Measurements from ENCODE around the gene TRIM6. TPM values are rescaled to one million over a fixed set of nuclear protein-coding genes. Genes with fewer than 3 reads are reported as not detected.
"Not testable (repeated sequence)": the region's sequence is repeated elsewhere in the genome, so short reads cannot be mapped to it uniquely, and the experiment has no call there.

Gene TRIM6
- total RNA-seq, 1 donor from 2014 or later: 23.9 TPM

DNA sequence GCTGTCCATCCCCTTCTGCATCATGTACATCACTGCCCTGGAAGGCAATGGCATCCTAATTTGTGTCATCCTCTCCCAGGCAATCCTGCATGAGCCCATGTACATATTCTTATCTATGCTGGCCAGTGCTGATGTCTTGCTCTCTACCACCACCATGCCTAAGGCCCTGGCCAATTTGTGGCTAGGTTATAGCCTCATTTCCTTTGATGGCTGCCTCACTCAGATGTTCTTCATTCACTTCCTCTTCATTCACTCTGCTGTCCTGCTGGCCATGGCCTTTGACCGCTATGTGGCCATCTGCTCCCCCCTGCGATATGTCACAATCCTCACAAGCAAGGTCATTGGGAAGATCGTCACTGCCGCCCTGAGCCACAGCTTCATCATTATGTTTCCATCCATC lies 15.4 kb upstream of the TRIM6 start:
- H3K9me3 Mint-ChIP-seq (ENCODE audit: unreplicated experiment): peaks cover 2% of the 10 kb centered on the region
- Histone ChIP-seq H3K27ac (ENCODE audit: low read depth, low read length) (no peak overlapping the region), H2AFZ (ENCODE audit: low read depth, low read length) (no peak overlapping the region), H4K20me1 (ENCODE audit: insufficient read depth, low read length) (no peaks in the 10 kb centered on the region), H3K4me3 (ENCODE audit: insufficient read depth, low read depth, low read length) (no peak overlapping the region), H3K4me2 (ENCODE audit: low read length) (no peak overlapping the region), H3K4me1 (ENCODE audit: insufficient read depth, low read length) (no peaks in the 10 kb centered on the region), H3K9me3 (ENCODE audit: insufficient read depth, low read depth, low read length) (no peaks in the 10 kb centered on the region), H3K9ac (ENCODE audit: low read length) (no peak overlapping the region), H3K27me3 (ENCODE audit: insufficient read depth, low read length) (no peaks in the 10 kb centered on the region), H3K36me3 (ENCODE audit: insufficient read depth, low read length) (no peaks in the 10 kb centered on the region), H3K79me2 (ENCODE audit: insufficient read depth, low read length) (no peaks in the 10 kb centered on the region)
- FAIRE-seq: no peak
- no peaks in the 10 kb centered on the region for H3K27me3 Mint-ChIP-seq (ENCODE audit: low read depth, unreplicated experiment)
- H3K4me1 Mint-ChIP-seq (ENCODE audit: low read depth, unreplicated experiment): no peaks in the 10 kb centered on the region
- no peak overlapping the region for H3K4me3 Mint-ChIP-seq (ENCODE audit: unreplicated experiment)
- no peaks in the 10 kb centered on the region for H3K36me3 Mint-ChIP-seq (ENCODE audit: low read depth, unreplicated experiment)
- no peak overlapping the region for H3K27ac Mint-ChIP-seq (ENCODE audit: unreplicated experiment)
- DNase-seq (ENCODE audit: low read depth): no peak
- TF ChIP-seq CTCF (IDR thresholded peaks at IDR 0.05; ENCODE audit: insufficient read depth, low read depth, low read length): no peak
- no peak for TF ChIP-seq EZH2 (IDR thresholded peaks at IDR 0.05; ENCODE audit: insufficient read depth, low read length)

- not testable (repeated sequence) for H3K27ac ChIP-seq (ENCODE audit: low read depth, low read length); H3K27ac Mint-ChIP-seq (ENCODE audit: unreplicated experiment); H3K4me3 ChIP-seq (ENCODE audit: insufficient read depth, low read depth, low read length)
Measured at GRCh38 chr11:5584458-5584857, 12.0 kb upstream of the TRIM6 start.

DNA sequence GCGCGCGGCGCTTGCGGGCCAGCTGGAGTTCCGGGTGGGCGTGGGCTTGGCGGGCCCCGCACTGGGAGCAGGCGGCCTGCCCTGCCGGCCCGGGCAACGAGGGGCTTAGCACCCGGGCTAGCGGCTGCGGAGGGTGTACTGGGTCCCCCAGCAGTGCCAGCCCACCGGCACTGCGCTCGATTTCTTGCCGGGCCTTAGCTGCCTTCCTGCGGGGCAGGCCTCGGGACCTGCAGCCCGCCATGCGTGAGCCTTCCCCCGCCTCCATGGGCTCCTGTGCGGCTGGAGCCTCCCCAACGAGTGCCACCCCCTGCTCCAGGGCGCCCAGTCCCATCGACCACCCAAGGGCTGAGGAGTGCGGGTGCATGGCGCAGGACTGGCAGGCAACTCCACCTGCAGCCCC lies 6.5 kb upstream of the TRIM6 start:
- H3K4me3 ChIP-seq (ENCODE audit: insufficient read depth, low read depth, low read length); H3K27ac ChIP-seq (ENCODE audit: low read depth, low read length); H4K20me1 ChIP-seq (ENCODE audit: insufficient read depth, low read length); H3K27ac Mint-ChIP-seq (ENCODE audit: unreplicated experiment); H3K79me2 ChIP-seq (ENCODE audit: insufficient read depth, low read length); H3K27me3 ChIP-seq (ENCODE audit: insufficient read depth, low read length); H3K9me3 ChIP-seq (ENCODE audit: insufficient read depth, low read depth, low read length); H3K36me3 Mint-ChIP-seq (ENCODE audit: low read depth, unreplicated experiment); H3K9me3 Mint-ChIP-seq (ENCODE audit: unreplicated experiment); H3K9ac ChIP-seq (ENCODE audit: low read length); DNase-seq (ENCODE audit: low read depth); H3K4me2 ChIP-seq (ENCODE audit: low read length); H3K4me1 ChIP-seq (ENCODE audit: insufficient read depth, low read length); H3K27me3 Mint-ChIP-seq (ENCODE audit: low read depth, unreplicated experiment); H3K4me3 Mint-ChIP-seq (ENCODE audit: unreplicated experiment); H2AFZ ChIP-seq (ENCODE audit: low read depth, low read length); FAIRE-seq; H3K36me3 ChIP-seq (ENCODE audit: insufficient read depth, low read length): not testable (repeated sequence)
- peaks cover 15% of the 10 kb centered on the region for H3K4me1 Mint-ChIP-seq (ENCODE audit: low read depth, unreplicated experiment)

More at GRCh38 chr11:5584458-5584857, 12.0 kb upstream of the TRIM6 start:
- H3K9me3 Mint-ChIP-seq (ENCODE audit: unreplicated experiment); FAIRE-seq; DNase-seq (ENCODE audit: low read depth); H3K4me2 ChIP-seq (ENCODE audit: low read length); H3K4me1 Mint-ChIP-seq (ENCODE audit: low read depth, unreplicated experiment); H3K4me1 ChIP-seq (ENCODE audit: insufficient read depth, low read length); H3K27me3 Mint-ChIP-seq (ENCODE audit: low read depth, unreplicated experiment); H3K9me3 ChIP-seq (ENCODE audit: insufficient read depth, low read depth, low read length); H3K36me3 Mint-ChIP-seq (ENCODE audit: low read depth, unreplicated experiment); H2AFZ ChIP-seq (ENCODE audit: low read depth, low read length); H4K20me1 ChIP-seq (ENCODE audit: insufficient read depth, low read length); H3K27me3 ChIP-seq (ENCODE audit: insufficient read depth, low read length); H3K9ac ChIP-seq (ENCODE audit: low read length); H3K79me2 ChIP-seq (ENCODE audit: insufficient read depth, low read length); H3K36me3 ChIP-seq (ENCODE audit: insufficient read depth, low read length); H3K4me3 Mint-ChIP-seq (ENCODE audit: unreplicated experiment): not testable (repeated sequence)

DNA sequence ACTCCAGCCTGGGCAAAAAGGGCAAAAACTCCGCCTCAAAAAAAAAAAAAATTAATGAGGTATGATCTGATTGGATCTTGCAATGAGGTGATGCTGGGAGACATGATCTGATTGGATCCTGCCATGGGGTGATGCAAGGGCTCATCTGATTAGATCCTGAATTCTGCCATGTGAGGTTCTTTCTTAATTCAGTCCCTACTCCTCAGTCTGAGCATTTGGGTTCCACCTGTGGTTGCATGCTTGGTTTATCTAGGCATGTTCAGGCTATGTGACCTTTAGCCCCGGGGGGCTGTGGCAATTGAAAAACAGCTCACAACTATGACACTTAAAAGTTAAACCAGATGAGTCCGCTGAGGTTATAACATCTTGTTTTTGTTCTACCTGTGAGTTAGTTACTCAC lies 4.8 kb upstream of the TRIM6 start:
- Histone ChIP-seq H3K79me2 (ENCODE audit: insufficient read depth, low read length) (no peaks in the 10 kb centered on the region), H3K27me3 (ENCODE audit: insufficient read depth, low read length) (no peaks in the 10 kb centered on the region), H3K9me3 (ENCODE audit: insufficient read depth, low read depth, low read length) (no peaks in the 10 kb centered on the region), H3K9ac (ENCODE audit: low read length) (no peak overlapping the region), H2AFZ (ENCODE audit: low read depth, low read length) (no peak overlapping the region), H4K20me1 (ENCODE audit: insufficient read depth, low read length) (no peaks in the 10 kb centered on the region), H3K27ac (ENCODE audit: low read depth, low read length) (no peak overlapping the region), H3K36me3 (ENCODE audit: insufficient read depth, low read length) (no peaks in the 10 kb centered on the region), H3K4me2 (ENCODE audit: low read length) (no peak overlapping the region), H3K4me1 (ENCODE audit: insufficient read depth, low read length) (peaks cover 5% of the 10 kb centered on the region), H3K4me3 (ENCODE audit: insufficient read depth, low read depth, low read length) (no peak overlapping the region)
- H3K36me3 Mint-ChIP-seq (ENCODE audit: low read depth, unreplicated experiment): no peaks in the 10 kb centered on the region
- no peak for TF ChIP-seq CTCF (IDR thresholded peaks at IDR 0.05; ENCODE audit: insufficient read depth, low read depth, low read length)
- TF ChIP-seq EZH2 (IDR thresholded peaks at IDR 0.05; ENCODE audit: insufficient read depth, low read length): no peak
- no peak overlapping the region for H3K4me3 Mint-ChIP-seq (ENCODE audit: unreplicated experiment)
- peaks cover 21% of the 10 kb centered on the region for H3K4me1 Mint-ChIP-seq (ENCODE audit: low read depth, unreplicated experiment)
- no peaks in the 10 kb centered on the region for H3K27me3 Mint-ChIP-seq (ENCODE audit: low read depth, unreplicated experiment)
- DNase-seq (ENCODE audit: low read depth) (no peak), FAIRE-seq (no peak)
- H3K9me3 Mint-ChIP-seq (ENCODE audit: unreplicated experiment): no peaks in the 10 kb centered on the region
- H3K27ac Mint-ChIP-seq (ENCODE audit: unreplicated experiment): no peak overlapping the region
